Measurements from ENCODE around the gene NFKBIB. TPM values are rescaled to one million over a fixed set of nuclear protein-coding genes. Genes with fewer than 3 reads are reported as not detected.
A peak's percentile ranks its signal among the peaks of the same experiment; 100 is the strongest.

The NFKBIB gene
- total RNA-seq, 2 experiments from 2014 or later: 29.3 to 30.1 TPM

DNA sequence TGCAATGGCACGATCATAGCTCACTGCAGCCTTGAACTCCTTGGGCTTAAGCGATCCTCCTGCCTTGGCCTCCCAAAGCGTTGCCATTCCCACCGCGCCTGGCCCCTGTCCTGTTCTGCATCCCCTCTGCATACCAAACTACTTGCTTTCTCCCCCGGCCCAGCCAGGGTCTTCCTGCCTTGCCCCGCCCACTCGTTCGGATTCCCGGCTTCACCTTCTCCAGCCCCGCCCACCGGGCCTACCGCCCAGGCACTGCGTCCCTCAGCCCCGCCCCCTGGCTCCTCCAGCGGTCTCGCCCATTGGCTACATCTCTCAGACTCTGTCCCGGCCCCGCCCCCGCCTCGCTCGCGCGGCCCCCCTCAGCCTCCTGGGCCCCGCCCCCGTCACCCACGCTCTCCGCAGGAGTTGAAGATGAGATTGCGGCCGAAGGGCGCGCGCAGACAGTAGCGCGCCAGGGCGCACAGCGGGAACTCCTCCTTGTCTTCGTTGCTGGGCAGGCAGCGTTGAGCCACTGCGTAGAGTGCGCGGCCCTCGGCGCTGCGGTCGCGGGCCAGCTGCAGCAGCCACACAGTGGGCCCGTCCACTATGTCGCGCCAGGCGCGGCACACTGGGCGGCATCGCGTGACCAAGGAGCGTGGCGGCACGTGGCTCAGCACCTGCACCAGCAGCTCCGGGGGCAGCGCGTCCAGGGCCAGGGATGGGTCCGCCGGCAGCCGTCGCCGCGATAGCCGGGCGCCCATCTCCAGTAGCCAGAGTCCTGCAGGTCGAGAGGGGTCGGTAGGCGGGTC, 50.0 kb downstream of the NFKBIB start:
- Histone ChIP-seq H3K4me3 (ENCODE audit: low read length) (peak overlapping the region; percentile 20), H3K9me3 (ENCODE audit: control insufficient read depth in 1 of 2, insufficient read depth in 1 of 2, low read length in 2 of 2) (no peaks in the 10 kb centered on the region), H3K27ac (ENCODE audit: low read depth in 1 of 2, low read length in 2 of 2) (no peak overlapping the region), H3K36me3 (ENCODE audit: insufficient read depth, low read length) (no peaks in the 10 kb centered on the region), H3K27me3 (ENCODE audit: control insufficient read depth in 1 of 2, insufficient read depth in 2 of 2, low read length in 2 of 2) (peaks cover 6 to 8% of the 10 kb centered on the region in 2 experiments), H3K4me1 (ENCODE audit: insufficient read depth, low read length) (peaks cover 18% of the 10 kb centered on the region)
- ATAC-seq (ENCODE audit: poor library complexity) (peak; percentile 94), DNase-seq (peak; percentile 60 to 90 (median 77))
- H3K9me3 Mint-ChIP-seq: no peaks in the 10 kb centered on the region
- H3K4me3 Mint-ChIP-seq: peak overlapping the region; percentile 72
- H3K27ac Mint-ChIP-seq: no peak overlapping the region
- ChIA-PET POLR2A (no interaction called here), CTCF (no interaction called here)
- peaks cover 17% of the 10 kb centered on the region for H3K27me3 Mint-ChIP-seq
- intact Hi-C loops (cut with DNase I, micrococcal nuclease): loop anchor here in 1 of 2 experiments (5.0 to 10.0 kb wide), 2 partner anchors 547 to 595 kb away; partner anchors contain the start of genes EID2 and FAM98C
- TF ChIP-seq, protein P1, sequence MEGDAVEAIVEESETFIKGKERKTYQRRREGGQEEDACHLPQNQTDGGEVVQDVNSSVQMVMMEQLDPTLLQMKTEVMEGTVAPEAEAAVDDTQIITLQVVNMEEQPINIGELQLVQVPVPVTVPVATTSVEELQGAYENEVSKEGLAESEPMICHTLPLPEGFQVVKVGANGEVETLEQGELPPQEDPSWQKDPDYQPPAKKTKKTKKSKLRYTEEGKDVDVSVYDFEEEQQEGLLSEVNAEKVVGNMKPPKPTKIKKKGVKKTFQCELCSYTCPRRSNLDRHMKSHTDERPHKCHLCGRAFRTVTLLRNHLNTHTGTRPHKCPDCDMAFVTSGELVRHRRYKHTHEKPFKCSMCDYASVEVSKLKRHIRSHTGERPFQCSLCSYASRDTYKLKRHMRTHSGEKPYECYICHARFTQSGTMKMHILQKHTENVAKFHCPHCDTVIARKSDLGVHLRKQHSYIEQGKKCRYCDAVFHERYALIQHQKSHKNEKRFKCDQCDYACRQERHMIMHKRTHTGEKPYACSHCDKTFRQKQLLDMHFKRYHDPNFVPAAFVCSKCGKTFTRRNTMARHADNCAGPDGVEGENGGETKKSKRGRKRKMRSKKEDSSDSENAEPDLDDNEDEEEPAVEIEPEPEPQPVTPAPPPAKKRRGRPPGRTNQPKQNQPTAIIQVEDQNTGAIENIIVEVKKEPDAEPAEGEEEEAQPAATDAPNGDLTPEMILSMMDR (IDR thresholded peaks at IDR 0.05): no peak
- H3K4me1 Mint-ChIP-seq (ENCODE audit: low read depth): peaks cover 13% of the 10 kb centered on the region
- H3K36me3 Mint-ChIP-seq (ENCODE audit: low read depth): no peaks in the 10 kb centered on the region

DNA sequence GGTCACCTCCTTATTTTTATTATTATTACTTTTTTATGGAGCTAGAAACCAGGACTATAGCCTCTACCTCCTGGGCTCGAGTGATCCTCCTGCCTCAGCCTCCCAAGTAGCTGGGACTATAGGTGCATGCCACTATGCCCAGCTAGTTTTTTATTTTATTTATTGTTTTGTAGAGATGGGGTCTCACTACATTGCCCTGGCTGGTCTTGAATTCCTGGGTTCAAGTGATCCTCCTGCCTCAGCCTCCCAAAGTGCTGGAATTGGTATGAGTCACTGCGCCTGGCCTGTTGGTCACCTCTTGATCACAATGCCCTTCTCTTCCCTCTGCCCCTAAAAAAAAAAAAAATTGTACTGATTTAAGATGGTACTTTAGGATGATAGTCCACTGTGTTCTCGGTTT, 51.4 kb downstream of the NFKBIB start:
- H3K27me3 ChIP-seq (ENCODE audit: control insufficient read depth in 1 of 2, insufficient read depth in 2 of 2, low read length in 2 of 2): peaks cover 6 to 8% of the 10 kb centered on the region in 2 experiments
- H3K4me3 ChIP-seq (ENCODE audit: low read length): no peak overlapping the region
- peaks cover 18% of the 10 kb centered on the region for H3K4me1 ChIP-seq (ENCODE audit: insufficient read depth, low read length)
- DNase-seq (no peak), ATAC-seq (ENCODE audit: poor library complexity) (no peak)
- H3K9me3 ChIP-seq (ENCODE audit: control insufficient read depth in 1 of 2, insufficient read depth in 1 of 2, low read length in 2 of 2): no peaks in the 10 kb centered on the region
- no peak overlapping the region for H3K4me3 Mint-ChIP-seq
- TF ChIP-seq, protein P1 (IDR thresholded peaks at IDR 0.05): no peak
- peaks cover 13% of the 10 kb centered on the region for H3K4me1 Mint-ChIP-seq (ENCODE audit: low read depth)
- ChIA-PET CTCF (no interaction called here), POLR2A (no interaction called here)
- H3K27ac Mint-ChIP-seq: no peak overlapping the region
- no peaks in the 10 kb centered on the region for H3K36me3 ChIP-seq (ENCODE audit: insufficient read depth, low read length)
- no peaks in the 10 kb centered on the region for H3K36me3 Mint-ChIP-seq (ENCODE audit: low read depth)
- peaks cover 17% of the 10 kb centered on the region for H3K27me3 Mint-ChIP-seq
- H3K9me3 Mint-ChIP-seq: no peaks in the 10 kb centered on the region
- intact Hi-C loops (cut with DNase I, micrococcal nuclease): loop anchor here in 1 of 2 experiments (5.0 to 10.0 kb wide), 2 partner anchors 549 to 594 kb away; partner anchors contain the start of genes EID2 and FAM98C
- no peak overlapping the region for H3K27ac ChIP-seq (ENCODE audit: low read depth in 1 of 2, low read length in 2 of 2)

GRCh38 chr19:38952395-38953165, 52.8 kb downstream of the NFKBIB start:
- no peaks in the 10 kb centered on the region for H3K9me3 ChIP-seq (ENCODE audit: control insufficient read depth in 1 of 2, insufficient read depth in 1 of 2, low read length in 2 of 2)
- H3K4me3 Mint-ChIP-seq: peak overlapping the region; percentile 35
- no peaks in the 10 kb centered on the region for H3K36me3 ChIP-seq (ENCODE audit: insufficient read depth, low read length)
- peaks cover 18% of the 10 kb centered on the region for H3K4me1 ChIP-seq (ENCODE audit: insufficient read depth, low read length)
- peak in 5 of 14 experiments; percentile 11 to 65 (median 62) for DNase-seq
- TF ChIP-seq, protein P1 (IDR thresholded peaks at IDR 0.05): peak; percentile 42
- H3K9me3 Mint-ChIP-seq: no peaks in the 10 kb centered on the region
- H3K4me3 ChIP-seq (ENCODE audit: low read length): no peak overlapping the region
- ATAC-seq (ENCODE audit: poor library complexity): no peak
- intact Hi-C loops (cut with DNase I, micrococcal nuclease): loop anchor here in 1 of 2 experiments (5.0 to 10.0 kb wide), 2 partner anchors 550 to 592 kb away; partner anchors contain the start of genes EID2 and FAM98C
- H3K27ac Mint-ChIP-seq: no peak overlapping the region
- ChIA-PET CTCF (no interaction called here), POLR2A (no interaction called here)
- peaks cover 13% of the 10 kb centered on the region for H3K4me1 Mint-ChIP-seq (ENCODE audit: low read depth)
- peaks cover 6 to 8% of the 10 kb centered on the region in 2 experiments for H3K27me3 ChIP-seq (ENCODE audit: control insufficient read depth in 1 of 2, insufficient read depth in 2 of 2, low read length in 2 of 2)
- no peak overlapping the region for H3K27ac ChIP-seq (ENCODE audit: low read depth in 1 of 2, low read length in 2 of 2)
- peaks cover 17% of the 10 kb centered on the region for H3K27me3 Mint-ChIP-seq
- no peaks in the 10 kb centered on the region for H3K36me3 Mint-ChIP-seq (ENCODE audit: low read depth)

Measured in CD4-positive, alpha-beta T cell (primary cell).